GM13977 (cell line): ENCODE data around the gene NINJ2.
"Not testable (repeated sequence)": the region's sequence is repeated elsewhere in the genome, so short reads cannot be mapped to it uniquely, and the experiment has no call there.

Experiments used
- DNase-seq: peaks from one replicate; pipeline ENCODE4 v3.0.0; 2012; ENCODE audit warnings: low spot score
- CTCF ChIP-seq: IDR thresholded peaks from 2 replicates; pipeline ENCODE4 v1.5.1; 2012; ENCODE audit warnings: mild to moderate bottlenecking, control low read depth; ENCODE audit not compliant: insufficient read depth; ENCODE audit errors: extremely low read depth, missing control alignments
- in situ Hi-C: fragments of 300-500 bp; cut with MboI; formaldehyde crosslinking; loops from one replicate; pipeline ENCODE4 v1.12.0; 2022; ENCODE audit warnings: low sequenced_read_pairs, low pct_unique_long_range_greater_than_20kb, mixed read lengths, inconsistent platforms; ENCODE audit not compliant: unreplicated experiment

The NINJ2 gene

DNA sequence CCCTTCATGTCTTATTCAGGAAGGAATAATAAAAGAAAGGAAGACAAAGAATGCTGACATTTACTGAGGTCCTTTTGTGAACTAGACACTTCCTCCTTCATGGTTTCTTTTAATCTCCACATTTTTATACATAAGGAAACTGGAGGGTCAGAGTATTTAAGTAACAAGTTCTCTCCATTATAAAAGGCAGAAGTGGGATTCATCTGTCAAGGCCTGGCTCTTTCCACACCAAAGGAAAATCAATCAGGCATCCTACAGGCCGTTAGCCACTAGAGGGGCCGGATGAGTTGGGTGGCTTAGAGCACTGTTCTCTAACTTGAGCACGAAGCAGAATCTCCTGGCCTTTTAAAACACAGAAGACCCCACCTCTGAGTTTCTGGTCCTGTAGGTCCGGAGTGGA, 36.8 kb upstream of the NINJ2 start:
- no peak for TF ChIP-seq CTCF
- no peak for DNase-seq
- in situ Hi-C loops: no loop called here

GRCh38 chr12:698222-698621, 35.0 kb upstream of the NINJ2 start:
- DNase-seq, in situ Hi-C loops: not testable (repeated sequence)

DNA sequence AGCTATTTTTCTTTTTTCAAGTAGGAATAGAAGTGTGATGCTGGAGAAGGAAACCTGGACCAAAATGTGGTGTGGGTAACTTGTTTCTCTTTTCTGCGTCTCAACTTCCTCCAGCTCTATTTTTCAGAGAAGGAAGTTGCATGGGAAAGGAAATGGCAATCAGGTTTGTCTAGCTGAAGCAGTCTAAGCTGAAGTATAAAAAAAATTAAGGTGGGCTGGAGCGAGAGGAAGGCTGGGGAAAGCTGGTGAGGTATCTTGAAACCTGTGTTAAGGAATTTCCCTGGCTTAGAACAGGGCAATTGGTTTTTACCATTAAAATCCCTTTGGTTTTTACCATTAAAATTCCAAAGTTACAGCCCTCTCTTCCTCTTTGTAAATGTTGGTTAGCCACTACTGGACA, 34.2 kb upstream of the NINJ2 start:
- DNase-seq: no peak
- in situ Hi-C loops: no loop called here
- TF ChIP-seq CTCF: no peak

- no peak for TF ChIP-seq CTCF
- DNase-seq: no peak
- in situ Hi-C loops: no loop called here
Observed at GRCh38 chr12:694734-695503, 31.7 kb upstream of the NINJ2 start.

DNA sequence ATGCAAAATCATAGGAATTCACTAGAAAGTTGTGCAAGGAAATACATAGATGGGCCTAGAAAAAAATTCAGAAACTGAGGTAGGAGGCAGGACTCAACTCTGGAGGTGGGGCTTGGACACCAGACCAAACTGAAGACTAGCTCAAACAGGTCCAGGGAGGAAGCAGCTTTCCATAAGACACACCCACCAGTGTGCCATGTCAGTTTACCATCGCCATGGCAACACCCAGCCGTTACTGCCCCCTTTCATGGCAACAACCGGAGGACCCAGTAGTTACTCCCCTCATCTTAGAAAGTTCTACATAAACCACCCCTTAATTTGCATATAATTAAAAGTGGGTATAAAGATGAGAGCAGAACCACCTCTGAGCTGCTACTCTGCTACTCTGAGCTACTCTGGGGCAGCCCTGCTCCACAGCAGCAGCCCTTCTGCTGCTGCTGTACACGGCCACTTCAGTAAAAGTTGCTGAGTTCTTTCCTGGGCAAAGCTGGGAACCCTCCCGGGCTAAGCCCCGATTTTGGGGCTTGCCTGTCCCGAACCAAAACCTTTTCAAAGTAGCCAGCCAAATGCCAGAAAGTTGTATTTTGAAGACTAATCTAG, 30.8 kb upstream of the NINJ2 start:
- in situ Hi-C loops: no loop called here
- no peak for TF ChIP-seq CTCF
- no peak for DNase-seq

- peak; percentile 36 for DNase-seq
- no peak for TF ChIP-seq CTCF
- in situ Hi-C loops: no loop called here
Observed at GRCh38 chr12:692274-692673, 29.0 kb upstream of the NINJ2 start.

DNA sequence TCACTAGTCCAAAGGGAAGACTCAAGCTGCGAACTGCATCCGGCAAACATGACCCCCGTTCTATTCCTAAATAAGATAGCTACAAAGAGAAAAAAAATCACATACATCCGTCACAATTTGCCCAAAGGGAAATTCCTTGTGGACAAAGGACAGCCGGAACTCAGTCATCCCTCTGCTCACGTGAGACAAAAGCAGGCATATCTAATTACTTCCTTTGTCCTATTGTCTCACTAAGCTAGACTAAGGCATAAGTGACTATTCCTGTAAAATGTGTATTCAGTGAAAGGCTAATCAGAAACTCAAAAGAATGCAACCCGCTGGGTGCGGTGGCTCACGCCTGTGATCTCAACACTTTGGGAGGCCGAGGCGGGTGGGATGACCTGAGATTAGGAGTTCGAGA, 27.2 kb upstream of the NINJ2 start:
- in situ Hi-C loops: no loop called here
- no peak for DNase-seq

More for the DNA sequence above, 27.2 kb upstream of the NINJ2 start:
- no peak for TF ChIP-seq CTCF
